ENCODE measurements around the gene IFRD1.

IFRD1 gene

DNA sequence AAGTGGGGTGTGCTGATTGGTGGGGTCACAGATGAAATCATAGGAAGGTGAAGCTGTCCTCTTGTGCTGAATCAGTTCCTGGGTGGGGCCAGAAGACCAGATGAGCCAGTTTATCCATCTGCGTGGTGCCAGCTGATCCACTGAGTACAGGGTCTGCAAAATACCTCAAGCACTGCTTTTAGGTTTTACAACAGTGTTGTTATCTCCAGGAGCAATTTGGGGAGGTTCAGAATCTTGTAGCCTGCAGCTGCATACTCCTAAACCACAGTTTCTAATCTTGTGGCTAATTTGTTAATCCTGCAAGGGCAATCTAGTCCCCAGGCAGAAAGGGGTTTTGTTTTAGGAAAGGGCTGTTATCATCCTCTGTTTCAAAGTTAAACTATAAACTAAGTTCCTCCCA is 17.0 kb upstream of the IFRD1 start:
- peak overlapping the region; percentile 32; the same call in 1 of the 2 replicates for H2AFZ ChIP-seq (ENCODE audit: low read depth)
- no peaks in the 10 kb centered on the region for H4K20me1 ChIP-seq (ENCODE audit: insufficient read depth)
- H3K27me3 ChIP-seq (ENCODE audit: insufficient read depth, low read depth): no peaks in the 10 kb centered on the region
- H3K4me3 ChIP-seq (IDR thresholded peaks at IDR 0.05; ENCODE audit: insufficient read depth, low read depth, low read length): no peak overlapping the region
- no peaks in the 10 kb centered on the region for H3K36me3 ChIP-seq (ENCODE audit: insufficient read depth)
- no peaks in the 10 kb centered on the region for H3K79me2 ChIP-seq (ENCODE audit: insufficient read depth, low read depth)
- peak overlapping the region; percentile 43 for H3K27ac ChIP-seq
- peaks cover 25% of the 10 kb centered on the region for H3K4me1 ChIP-seq (ENCODE audit: low read depth, poor library complexity, severe bottlenecking)
- H3K4me2 ChIP-seq: peak overlapping the region; percentile 40
- H3K9ac ChIP-seq: no peak overlapping the region
- TF ChIP-seq CTCF (conservative IDR thresholded peaks at IDR 0.05; ENCODE audit: low read depth, low read length): no peak

DNA sequence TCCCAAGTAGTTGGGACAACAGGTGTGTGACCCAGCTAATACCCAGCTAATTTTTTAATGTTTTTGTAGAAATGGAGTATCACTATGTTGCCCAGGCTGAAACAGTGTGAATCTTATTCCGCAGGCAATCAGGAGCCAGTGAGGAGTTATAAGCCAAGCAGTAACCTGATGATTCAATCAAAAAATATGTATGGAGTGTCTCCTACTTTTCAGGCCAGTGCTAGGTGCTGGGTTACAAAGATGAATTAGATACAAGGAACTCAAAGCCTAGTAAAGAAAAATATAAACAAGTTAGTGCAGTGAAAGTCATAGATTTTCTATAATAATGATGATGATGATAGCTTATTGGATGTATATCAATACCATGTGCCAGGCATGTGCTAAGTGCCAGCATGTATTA is 13.2 kb upstream of the IFRD1 start:
- no peaks in the 10 kb centered on the region for H3K36me3 ChIP-seq (ENCODE audit: insufficient read depth)
- peaks cover 22% of the 10 kb centered on the region for H3K4me1 ChIP-seq (ENCODE audit: low read depth, poor library complexity, severe bottlenecking)
- H3K9ac ChIP-seq: no peak overlapping the region
- H3K4me3 ChIP-seq (IDR thresholded peaks at IDR 0.05; ENCODE audit: insufficient read depth, low read depth, low read length): no peak overlapping the region
- H3K27me3 ChIP-seq (ENCODE audit: insufficient read depth, low read depth): no peaks in the 10 kb centered on the region
- no peaks in the 10 kb centered on the region for H3K79me2 ChIP-seq (ENCODE audit: insufficient read depth, low read depth)
- no peak overlapping the region for H3K4me2 ChIP-seq
- H2AFZ ChIP-seq (ENCODE audit: low read depth): no peak overlapping the region
- no peak overlapping the region for H3K27ac ChIP-seq
- no peaks in the 10 kb centered on the region for H4K20me1 ChIP-seq (ENCODE audit: insufficient read depth)
- no peak for TF ChIP-seq CTCF (conservative IDR thresholded peaks at IDR 0.05; ENCODE audit: low read depth, low read length)

GRCh38 chr7:112439476-112439875 is 10.8 kb upstream of the IFRD1 start:
- H3K27ac ChIP-seq: no peak overlapping the region
- no peaks in the 10 kb centered on the region for H3K36me3 ChIP-seq (ENCODE audit: insufficient read depth)

DNA sequence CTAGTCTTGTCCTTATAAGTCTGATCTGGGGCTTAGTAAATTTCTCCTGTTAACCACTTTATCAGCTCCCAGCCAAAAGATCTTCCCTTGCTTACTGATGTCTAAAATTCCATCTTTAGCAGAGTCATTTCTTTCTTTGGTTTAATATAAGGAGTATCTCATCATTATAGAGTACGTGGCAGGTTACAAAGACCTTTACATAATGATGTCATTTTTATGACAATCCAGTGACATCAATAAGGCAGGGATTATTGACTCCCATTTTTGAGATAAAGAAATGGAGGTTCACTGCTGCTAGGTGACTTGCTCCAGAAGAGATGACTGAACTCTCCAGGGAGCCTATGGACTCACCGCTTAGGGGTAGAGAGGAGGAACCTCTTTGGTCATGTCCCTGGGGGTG is 8.1 kb upstream of the IFRD1 start:
- no peaks in the 10 kb centered on the region for H4K20me1 ChIP-seq (ENCODE audit: insufficient read depth)
- H3K9ac ChIP-seq: no peak overlapping the region
- H3K27me3 ChIP-seq (ENCODE audit: insufficient read depth, low read depth): no peaks in the 10 kb centered on the region
- peaks cover 6% of the 10 kb centered on the region for H3K4me1 ChIP-seq (ENCODE audit: low read depth, poor library complexity, severe bottlenecking)
- no peaks in the 10 kb centered on the region for H3K79me2 ChIP-seq (ENCODE audit: insufficient read depth, low read depth)
- no peak overlapping the region for H2AFZ ChIP-seq (ENCODE audit: low read depth)
- TF ChIP-seq CTCF (conservative IDR thresholded peaks at IDR 0.05; ENCODE audit: low read depth, low read length): no peak
- H3K36me3 ChIP-seq (ENCODE audit: insufficient read depth): no peaks in the 10 kb centered on the region
- no peak overlapping the region for H3K27ac ChIP-seq
- no peak overlapping the region for H3K4me3 ChIP-seq (IDR thresholded peaks at IDR 0.05; ENCODE audit: insufficient read depth, low read depth, low read length)
- no peak overlapping the region for H3K4me2 ChIP-seq

More at GRCh38 chr7:112439476-112439875, 10.8 kb upstream of the IFRD1 start:
- no peaks in the 10 kb centered on the region for H3K79me2 ChIP-seq (ENCODE audit: insufficient read depth, low read depth)
- H3K9ac ChIP-seq: no peak overlapping the region
- H3K4me3 ChIP-seq (IDR thresholded peaks at IDR 0.05; ENCODE audit: insufficient read depth, low read depth, low read length): no peak overlapping the region
- no peak overlapping the region for H3K4me2 ChIP-seq
- no peaks in the 10 kb centered on the region for H3K27me3 ChIP-seq (ENCODE audit: insufficient read depth, low read depth)
- no peaks in the 10 kb centered on the region for H4K20me1 ChIP-seq (ENCODE audit: insufficient read depth)
- peaks cover 6% of the 10 kb centered on the region for H3K4me1 ChIP-seq (ENCODE audit: low read depth, poor library complexity, severe bottlenecking)
- H2AFZ ChIP-seq (ENCODE audit: low read depth): no peak overlapping the region
- no peak for TF ChIP-seq CTCF (conservative IDR thresholded peaks at IDR 0.05; ENCODE audit: low read depth, low read length)
